ENCODE results near the gene STXBP5. TPM values are rescaled to one million over a fixed set of nuclear protein-coding genes. Genes with fewer than 3 reads are reported as not detected.

Gene STXBP5
- total RNA-seq, 1 donor from 2014 or later, result 26.9 TPM

GRCh38 chr6:147260091-147260490, 55.9 kb downstream of the STXBP5 start:
- Mint-ChIP-seq H3K27me3 (ENCODE audit: unreplicated experiment) (peaks cover 4% of the 10 kb centered on the region), H3K27ac (ENCODE audit: unreplicated experiment) (no peak overlapping the region), H3K4me3 (ENCODE audit: unreplicated experiment) (no peak overlapping the region), H3K4me1 (ENCODE audit: unreplicated experiment) (no peaks in the 10 kb centered on the region), H3K9me3 (ENCODE audit: unreplicated experiment) (no peaks in the 10 kb centered on the region), H3K36me3 (ENCODE audit: low read depth, unreplicated experiment) (peaks cover 3% of the 10 kb centered on the region)
- no peak for TF ChIP-seq CTCF (IDR thresholded peaks at IDR 0.05; ENCODE audit: unreplicated experiment)
- DNase-seq (ENCODE audit: low spot score), result no peak

DNA sequence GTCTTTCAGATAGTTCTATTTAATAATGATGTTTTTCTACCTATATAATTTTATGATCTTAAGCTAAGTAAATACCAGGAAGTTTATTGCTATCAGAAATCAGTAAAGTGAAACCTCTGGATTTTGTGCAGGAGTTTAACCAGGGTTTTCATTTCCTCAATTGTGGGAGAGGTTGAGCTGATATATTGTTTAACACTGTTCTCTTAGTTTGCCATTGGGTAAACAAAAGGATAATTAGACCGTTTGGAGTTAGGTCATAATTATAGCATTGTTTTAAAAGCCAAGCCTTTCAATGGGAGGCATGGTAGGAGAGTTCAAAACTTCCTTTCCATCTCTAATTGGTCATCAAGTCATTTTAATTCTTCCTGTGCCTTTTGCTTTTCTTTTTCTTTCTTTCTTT, 58.7 kb downstream of the STXBP5 start:
- H3K36me3 Mint-ChIP-seq (ENCODE audit: low read depth, unreplicated experiment), result peaks cover 4% of the 10 kb centered on the region
- H3K4me1 Mint-ChIP-seq (ENCODE audit: unreplicated experiment), result no peaks in the 10 kb centered on the region
- no peak overlapping the region for H3K27ac Mint-ChIP-seq (ENCODE audit: unreplicated experiment)
- H3K27me3 Mint-ChIP-seq (ENCODE audit: unreplicated experiment), result no peaks in the 10 kb centered on the region
- no peaks in the 10 kb centered on the region for H3K9me3 Mint-ChIP-seq (ENCODE audit: unreplicated experiment)
- DNase-seq (ENCODE audit: low spot score), result no peak
- H3K4me3 Mint-ChIP-seq (ENCODE audit: unreplicated experiment), result no peak overlapping the region
- no peak for TF ChIP-seq CTCF (IDR thresholded peaks at IDR 0.05; ENCODE audit: unreplicated experiment)

GRCh38 chr6:147266821-147267220, 62.6 kb downstream of the STXBP5 start:
- no peaks in the 10 kb centered on the region for H3K27me3 Mint-ChIP-seq (ENCODE audit: unreplicated experiment)
- H3K9me3 Mint-ChIP-seq (ENCODE audit: unreplicated experiment), result no peaks in the 10 kb centered on the region
- H3K27ac Mint-ChIP-seq (ENCODE audit: unreplicated experiment), result no peak overlapping the region

GRCh38 chr6:147267658-147268057, 63.4 kb downstream of the STXBP5 start:
- Mint-ChIP-seq H3K9me3 (ENCODE audit: unreplicated experiment) (no peaks in the 10 kb centered on the region), H3K36me3 (ENCODE audit: low read depth, unreplicated experiment) (peaks cover 11% of the 10 kb centered on the region), H3K27me3 (ENCODE audit: unreplicated experiment) (no peaks in the 10 kb centered on the region), H3K4me3 (ENCODE audit: unreplicated experiment) (no peak overlapping the region), H3K4me1 (ENCODE audit: unreplicated experiment) (no peaks in the 10 kb centered on the region), H3K27ac (ENCODE audit: unreplicated experiment) (no peak overlapping the region)
- DNase-seq (ENCODE audit: low spot score), result no peak
- no peak for TF ChIP-seq CTCF (IDR thresholded peaks at IDR 0.05; ENCODE audit: unreplicated experiment)

More at GRCh38 chr6:147266821-147267220, 62.6 kb downstream of the STXBP5 start:
- no peak for TF ChIP-seq CTCF (IDR thresholded peaks at IDR 0.05; ENCODE audit: unreplicated experiment)
- Mint-ChIP-seq H3K36me3 (ENCODE audit: low read depth, unreplicated experiment) (peaks cover 11% of the 10 kb centered on the region), H3K4me1 (ENCODE audit: unreplicated experiment) (no peaks in the 10 kb centered on the region), H3K4me3 (ENCODE audit: unreplicated experiment) (no peak overlapping the region)
- DNase-seq (ENCODE audit: low spot score), result no peak

DNA sequence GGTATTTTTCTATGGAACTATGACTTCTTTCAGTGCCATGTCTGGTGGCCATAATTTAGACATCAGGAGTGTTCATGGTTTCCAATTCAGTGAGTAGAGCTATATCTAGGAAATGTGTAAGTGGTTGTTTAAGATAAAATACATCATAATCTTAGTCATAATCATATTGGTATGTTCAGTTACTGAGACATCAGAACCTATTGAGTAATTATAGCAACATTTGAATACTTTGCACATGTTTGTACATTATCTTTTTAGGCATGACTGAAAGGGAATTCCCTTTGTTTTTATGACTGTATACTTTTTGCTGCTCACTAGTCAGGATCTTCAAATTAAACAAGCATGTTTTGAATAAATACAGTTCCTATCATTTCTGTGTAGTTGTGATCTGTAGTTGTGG, 64.0 kb downstream of the STXBP5 start:
- Mint-ChIP-seq H3K4me1 (ENCODE audit: unreplicated experiment) (no peaks in the 10 kb centered on the region), H3K27ac (ENCODE audit: unreplicated experiment) (no peak overlapping the region), H3K27me3 (ENCODE audit: unreplicated experiment) (no peaks in the 10 kb centered on the region), H3K4me3 (ENCODE audit: unreplicated experiment) (no peak overlapping the region), H3K9me3 (ENCODE audit: unreplicated experiment) (no peaks in the 10 kb centered on the region), H3K36me3 (ENCODE audit: low read depth, unreplicated experiment) (peaks cover 11% of the 10 kb centered on the region)
- no peak for TF ChIP-seq CTCF (IDR thresholded peaks at IDR 0.05; ENCODE audit: unreplicated experiment)
- no peak for DNase-seq (ENCODE audit: low spot score)
